WTC11 (cell line): ENCODE data around the gene PLEKHG5. TPM values are rescaled to one million over a fixed set of nuclear protein-coding genes. Genes with fewer than 3 reads are reported as not detected.

Experiments used
- ATAC-seq: fragments of 200-7000 bp; cut with Tn5 transposase; 2 replicates; pipeline ENCODE4 v1.10.0; 2021; ENCODE audit warnings: mild to moderate bottlenecking, moderate library complexity
- CTCF ChIA-PET: fragments of 300-600 bp; sonication (Branson Sonifier 250); formaldehyde crosslinking; loops from one replicate; lab custom pipeline; 2021; ENCODE audit warnings: antibody characterized with exemption; lab: Charles Lee
- POLR2A ChIA-PET: fragments of 350-600 bp; sonication (Branson Sonifier 250); formaldehyde crosslinking; loops from one replicate; lab custom pipeline; 2021; ENCODE audit warnings: antibody characterized with exemption; lab: Charles Lee
- DNase-seq: peaks from one replicate; pipeline ENCODE4 v3.0.0; 2021; ENCODE audit warnings: low spot score
- H3K27ac Mint-ChIP-seq: 2 replicates; pipeline ENCODE4 v1.8.0; 2021; ENCODE audit warnings: mixed read lengths
- H3K27me3 Mint-ChIP-seq: 2 replicates; pipeline ENCODE4 v1.8.0; 2021; ENCODE audit warnings: low read depth, mild to moderate bottlenecking, moderate library complexity, mixed read lengths
- H3K36me3 Mint-ChIP-seq: 2 replicates; pipeline ENCODE4 v1.8.0; 2021; ENCODE audit warnings: mixed read lengths
- H3K4me1 Mint-ChIP-seq: 2 replicates; pipeline ENCODE4 v1.8.0; 2022; ENCODE audit warnings: mixed read lengths
- H3K4me3 Mint-ChIP-seq: 2 replicates; pipeline ENCODE4 v1.8.0; 2021; ENCODE audit warnings: mild to moderate bottlenecking, moderate library complexity, mixed read lengths
- H3K9me3 Mint-ChIP-seq: 2 replicates; pipeline ENCODE4 v1.8.0; 2021; ENCODE audit warnings: mixed read lengths
- AR ChIP-seq: fragments of 250-450 bp; sonication (Bioruptor Pico); IDR thresholded peaks from 2 replicates; pipeline ENCODE4 v1.9.0; 2021; ENCODE audit warnings: mild to moderate bottlenecking
- E2F1 ChIP-seq: sonication (generic); formaldehyde crosslinking; IDR thresholded peaks from 2 replicates; pipeline ENCODE4 v1.8.0; 2022; ENCODE audit warnings: mild to moderate bottlenecking, missing genetic modification reagents
- FOXP4 ChIP-seq: sonication (generic); formaldehyde crosslinking; IDR thresholded peaks from 2 replicates; pipeline ENCODE4 v1.8.0; 2022; ENCODE audit warnings: mild to moderate bottlenecking, missing genetic modification reagents
- IRF2 ChIP-seq: sonication (generic); formaldehyde crosslinking; IDR thresholded peaks from 2 replicates; pipeline ENCODE4 v1.8.0; 2022; ENCODE audit warnings: low read depth, missing genetic modification reagents, borderline replicate concordance
- NFYB ChIP-seq: sonication (generic); formaldehyde crosslinking; conservative IDR thresholded peaks from 2 replicates; pipeline ENCODE4 v1.8.0; 2022; ENCODE audit warnings: low read depth, missing genetic modification reagents
- NR1H2 ChIP-seq: sonication (generic); formaldehyde crosslinking; IDR thresholded peaks from 2 replicates; pipeline ENCODE4 v1.9.0; 2021; ENCODE audit warnings: mild to moderate bottlenecking, moderate library complexity, missing genetic modification reagents
- PRRX2 ChIP-seq: fragments of 250-450 bp; sonication (Bioruptor Pico); IDR thresholded peaks from 2 replicates; pipeline ENCODE4 v1.8.0; 2021; ENCODE audit warnings: mild to moderate bottlenecking
- RELA ChIP-seq: sonication (generic); formaldehyde crosslinking; IDR thresholded peaks from 2 replicates; pipeline ENCODE4 v1.8.1; 2022; ENCODE audit warnings: missing genetic modification reagents, mild to moderate bottlenecking, borderline replicate concordance
- SP1 ChIP-seq: sonication (generic); formaldehyde crosslinking; conservative IDR thresholded peaks from 2 replicates; pipeline ENCODE4 v1.8.1; 2022; ENCODE audit warnings: missing genetic modification reagents
- ZNF232 ChIP-seq: sonication (generic); formaldehyde crosslinking; IDR thresholded peaks from 2 replicates; pipeline ENCODE4 v1.8.0; 2022; ENCODE audit warnings: mild to moderate bottlenecking, missing genetic modification reagents
- total RNA-seq: library from RNA; stranded (reverse); gene quantifications from 3 replicates; pipeline ENCODE4 v1.2.3, GENCODE V29; 2021
- TF ChIP-seq, protein P1 (sequence below): sonication (generic); formaldehyde crosslinking; IDR thresholded peaks from 2 replicates; pipeline ENCODE4 v1.8.0; 2023; ENCODE audit warnings: missing genetic modification reagents
- TF ChIP-seq, protein P2 (sequence below): fragments of 250-450 bp; sonication (Bioruptor Pico); IDR thresholded peaks from 2 replicates; pipeline ENCODE4 v1.9.0; 2021; ENCODE audit warnings: mild to moderate bottlenecking, borderline replicate concordance
- TF ChIP-seq, protein P3 (sequence below): sonication (generic); formaldehyde crosslinking; IDR thresholded peaks from 2 replicates; pipeline ENCODE4 v1.8.0; 2022; ENCODE audit warnings: mild to moderate bottlenecking, missing genetic modification reagents

The PLEKHG5 gene
- total RNA-seq, 1 experiment from 2014 or later = 27.5 TPM

GRCh38 chr1:6427441-6428390, 63.8 kb downstream of the PLEKHG5 start:
- Mint-ChIP-seq H3K4me3 (no peak overlapping the region), H3K27me3 (peaks cover 46% of the 10 kb centered on the region), H3K36me3 (no peaks in the 10 kb centered on the region), H3K27ac (no peak overlapping the region), H3K4me1 (peaks cover 15% of the 10 kb centered on the region), H3K9me3 (no peaks in the 10 kb centered on the region)
- DNase-seq (no peak), ATAC-seq (no peak)
- no peak for TF ChIP-seq ZNF232 (CRISPR knock-in tag)
- TF ChIP-seq, protein P1, sequence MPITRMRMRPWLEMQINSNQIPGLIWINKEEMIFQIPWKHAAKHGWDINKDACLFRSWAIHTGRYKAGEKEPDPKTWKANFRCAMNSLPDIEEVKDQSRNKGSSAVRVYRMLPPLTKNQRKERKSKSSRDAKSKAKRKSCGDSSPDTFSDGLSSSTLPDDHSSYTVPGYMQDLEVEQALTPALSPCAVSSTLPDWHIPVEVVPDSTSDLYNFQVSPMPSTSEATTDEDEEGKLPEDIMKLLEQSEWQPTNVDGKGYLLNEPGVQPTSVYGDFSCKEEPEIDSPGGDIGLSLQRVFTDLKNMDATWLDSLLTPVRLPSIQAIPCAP (CRISPR knock-in tag) = no peak
- no peak for TF ChIP-seq SP1
- no peak for TF ChIP-seq AR (CRISPR knock-in tag)
- TF ChIP-seq, protein P2, sequence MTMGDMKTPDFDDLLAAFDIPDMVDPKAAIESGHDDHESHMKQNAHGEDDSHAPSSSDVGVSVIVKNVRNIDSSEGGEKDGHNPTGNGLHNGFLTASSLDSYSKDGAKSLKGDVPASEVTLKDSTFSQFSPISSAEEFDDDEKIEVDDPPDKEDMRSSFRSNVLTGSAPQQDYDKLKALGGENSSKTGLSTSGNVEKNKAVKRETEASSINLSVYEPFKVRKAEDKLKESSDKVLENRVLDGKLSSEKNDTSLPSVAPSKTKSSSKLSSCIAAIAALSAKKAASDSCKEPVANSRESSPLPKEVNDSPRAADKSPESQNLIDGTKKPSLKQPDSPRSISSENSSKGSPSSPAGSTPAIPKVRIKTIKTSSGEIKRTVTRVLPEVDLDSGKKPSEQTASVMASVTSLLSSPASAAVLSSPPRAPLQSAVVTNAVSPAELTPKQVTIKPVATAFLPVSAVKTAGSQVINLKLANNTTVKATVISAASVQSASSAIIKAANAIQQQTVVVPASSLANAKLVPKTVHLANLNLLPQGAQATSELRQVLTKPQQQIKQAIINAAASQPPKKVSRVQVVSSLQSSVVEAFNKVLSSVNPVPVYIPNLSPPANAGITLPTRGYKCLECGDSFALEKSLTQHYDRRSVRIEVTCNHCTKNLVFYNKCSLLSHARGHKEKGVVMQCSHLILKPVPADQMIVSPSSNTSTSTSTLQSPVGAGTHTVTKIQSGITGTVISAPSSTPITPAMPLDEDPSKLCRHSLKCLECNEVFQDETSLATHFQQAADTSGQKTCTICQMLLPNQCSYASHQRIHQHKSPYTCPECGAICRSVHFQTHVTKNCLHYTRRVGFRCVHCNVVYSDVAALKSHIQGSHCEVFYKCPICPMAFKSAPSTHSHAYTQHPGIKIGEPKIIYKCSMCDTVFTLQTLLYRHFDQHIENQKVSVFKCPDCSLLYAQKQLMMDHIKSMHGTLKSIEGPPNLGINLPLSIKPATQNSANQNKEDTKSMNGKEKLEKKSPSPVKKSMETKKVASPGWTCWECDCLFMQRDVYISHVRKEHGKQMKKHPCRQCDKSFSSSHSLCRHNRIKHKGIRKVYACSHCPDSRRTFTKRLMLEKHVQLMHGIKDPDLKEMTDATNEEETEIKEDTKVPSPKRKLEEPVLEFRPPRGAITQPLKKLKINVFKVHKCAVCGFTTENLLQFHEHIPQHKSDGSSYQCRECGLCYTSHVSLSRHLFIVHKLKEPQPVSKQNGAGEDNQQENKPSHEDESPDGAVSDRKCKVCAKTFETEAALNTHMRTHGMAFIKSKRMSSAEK = no peak
- TF ChIP-seq IRF2 (CRISPR knock-in tag) = no peak
- no peak for TF ChIP-seq NFYB (CRISPR knock-in tag)
- TF ChIP-seq FOXP4 = no peak
- TF ChIP-seq NR1H2 (CRISPR knock-in tag) = no peak
- TF ChIP-seq E2F1 (CRISPR knock-in tag) = no peak
- TF ChIP-seq RELA (CRISPR knock-in tag) = no peak
- no peak for TF ChIP-seq PRRX2 (CRISPR knock-in tag)
- TF ChIP-seq, protein P3, sequence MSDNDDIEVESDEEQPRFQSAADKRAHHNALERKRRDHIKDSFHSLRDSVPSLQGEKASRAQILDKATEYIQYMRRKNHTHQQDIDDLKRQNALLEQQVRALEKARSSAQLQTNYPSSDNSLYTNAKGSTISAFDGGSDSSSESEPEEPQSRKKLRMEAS (CRISPR knock-in tag) = no peak
- POLR2A ChIA-PET = no interaction called here
- CTCF ChIA-PET = interaction anchor here (0.6 to 1.6 kb wide), 6 partner anchors 10 to 80 kb away, joined by 3 to 5 read pairs (median 3); no protein-coding TSS in a partner anchor
